22Rv1 (cell line): ENCODE measurements around the gene CMSS1.

ENCODE experiments used
- ZFX ChIP-seq: fragments of 450-650 bp; IDR thresholded peaks from 2 replicates; pipeline ENCODE4 v1.6.1; 2017; ENCODE audit warnings: antibody characterized with exemption, borderline replicate concordance
- TF ChIP-seq, protein P1 (sequence below): fragments of 450-650 bp; IDR thresholded peaks from 2 replicates; pipeline ENCODE4 v1.5.1; 2017; ENCODE audit warnings: mild to moderate bottlenecking

DNA sequence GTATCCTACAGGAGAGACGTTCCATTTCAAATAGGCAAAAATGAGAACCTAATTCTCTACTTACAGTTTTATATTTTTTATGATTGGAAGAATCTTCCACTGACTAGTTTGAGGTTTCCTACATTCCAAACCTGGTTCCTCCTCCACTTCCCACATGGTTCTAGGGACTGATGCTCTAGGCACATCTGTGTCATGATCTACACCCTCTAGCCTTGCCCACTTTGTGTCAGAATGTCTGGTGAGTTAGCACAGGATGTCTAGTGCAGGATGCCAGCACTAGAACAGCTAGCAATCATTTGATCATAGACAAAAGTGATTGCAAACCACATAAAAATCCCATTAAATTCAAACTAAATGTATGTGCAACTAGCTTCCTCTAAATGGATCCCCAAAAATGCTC is 323.3 kb downstream of the CMSS1 start:
- TF ChIP-seq, protein P1, sequence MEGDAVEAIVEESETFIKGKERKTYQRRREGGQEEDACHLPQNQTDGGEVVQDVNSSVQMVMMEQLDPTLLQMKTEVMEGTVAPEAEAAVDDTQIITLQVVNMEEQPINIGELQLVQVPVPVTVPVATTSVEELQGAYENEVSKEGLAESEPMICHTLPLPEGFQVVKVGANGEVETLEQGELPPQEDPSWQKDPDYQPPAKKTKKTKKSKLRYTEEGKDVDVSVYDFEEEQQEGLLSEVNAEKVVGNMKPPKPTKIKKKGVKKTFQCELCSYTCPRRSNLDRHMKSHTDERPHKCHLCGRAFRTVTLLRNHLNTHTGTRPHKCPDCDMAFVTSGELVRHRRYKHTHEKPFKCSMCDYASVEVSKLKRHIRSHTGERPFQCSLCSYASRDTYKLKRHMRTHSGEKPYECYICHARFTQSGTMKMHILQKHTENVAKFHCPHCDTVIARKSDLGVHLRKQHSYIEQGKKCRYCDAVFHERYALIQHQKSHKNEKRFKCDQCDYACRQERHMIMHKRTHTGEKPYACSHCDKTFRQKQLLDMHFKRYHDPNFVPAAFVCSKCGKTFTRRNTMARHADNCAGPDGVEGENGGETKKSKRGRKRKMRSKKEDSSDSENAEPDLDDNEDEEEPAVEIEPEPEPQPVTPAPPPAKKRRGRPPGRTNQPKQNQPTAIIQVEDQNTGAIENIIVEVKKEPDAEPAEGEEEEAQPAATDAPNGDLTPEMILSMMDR, result no peak
- TF ChIP-seq ZFX, result no peak
